ENCODE measurements around the gene TMEM258.

The TMEM258 gene

DNA sequence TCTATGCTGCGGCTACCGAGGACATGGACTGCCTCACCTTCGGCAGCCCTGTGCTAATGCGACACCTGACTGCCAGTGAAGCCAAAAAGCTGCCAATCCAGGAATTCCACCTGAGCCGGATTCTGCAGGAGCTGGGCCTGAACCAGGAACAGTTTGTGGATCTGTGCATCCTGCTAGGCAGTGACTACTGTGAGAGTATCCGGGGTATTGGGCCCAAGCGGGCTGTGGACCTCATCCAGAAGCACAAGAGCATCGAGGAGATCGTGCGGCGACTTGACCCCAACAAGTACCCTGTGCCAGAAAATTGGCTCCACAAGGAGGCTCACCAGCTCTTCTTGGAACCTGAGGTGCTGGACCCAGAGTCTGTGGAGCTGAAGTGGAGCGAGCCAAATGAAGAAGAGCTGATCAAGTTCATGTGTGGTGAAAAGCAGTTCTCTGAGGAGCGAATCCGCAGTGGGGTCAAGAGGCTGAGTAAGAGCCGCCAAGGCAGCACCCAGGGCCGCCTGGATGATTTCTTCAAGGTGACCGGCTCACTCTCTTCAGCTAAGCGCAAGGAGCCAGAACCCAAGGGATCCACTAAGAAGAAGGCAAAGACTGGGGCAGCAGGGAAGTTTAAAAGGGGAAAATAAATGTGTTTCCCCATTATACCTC is 3.6 kb upstream of the TMEM258 start:
- no peak for DNase-seq (ENCODE audit: low spot score)

DNA sequence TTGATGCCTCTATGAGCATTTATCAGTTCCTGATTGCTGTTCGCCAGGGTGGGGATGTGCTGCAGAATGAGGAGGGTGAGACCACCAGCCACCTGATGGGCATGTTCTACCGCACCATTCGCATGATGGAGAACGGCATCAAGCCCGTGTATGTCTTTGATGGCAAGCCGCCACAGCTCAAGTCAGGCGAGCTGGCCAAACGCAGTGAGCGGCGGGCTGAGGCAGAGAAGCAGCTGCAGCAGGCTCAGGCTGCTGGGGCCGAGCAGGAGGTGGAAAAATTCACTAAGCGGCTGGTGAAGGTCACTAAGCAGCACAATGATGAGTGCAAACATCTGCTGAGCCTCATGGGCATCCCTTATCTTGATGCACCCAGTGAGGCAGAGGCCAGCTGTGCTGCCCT is 3.1 kb upstream of the TMEM258 start:
- DNase-seq (ENCODE audit: low spot score), result no peak

DNA sequence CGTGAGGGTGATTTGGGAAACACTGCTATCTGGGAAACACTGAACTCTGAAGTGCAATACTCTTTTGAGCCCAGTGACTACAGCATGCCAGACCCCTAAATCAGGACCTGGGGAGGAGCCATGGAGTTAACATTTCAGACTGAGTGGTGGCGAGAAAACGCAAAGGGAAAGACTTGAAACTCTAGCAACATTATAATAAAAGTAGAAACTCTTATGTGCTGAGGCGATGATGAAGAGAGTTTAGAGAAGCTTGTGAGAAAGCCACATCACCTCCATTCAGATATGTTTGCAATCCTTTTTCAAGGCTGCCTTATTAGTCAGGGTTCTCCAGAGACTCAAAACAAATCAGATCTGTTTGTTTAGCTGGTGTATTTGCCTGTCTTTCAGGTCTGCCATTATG is 2.2 kb upstream of the TMEM258 start:
- DNase-seq (ENCODE audit: low spot score), result no peak

GRCh38 chr11:61793829-61794204 is 1.4 kb upstream of the TMEM258 start:
- no peak for DNase-seq (ENCODE audit: low spot score)

GRCh38 chr11:61793083-61793828 is 857 bp upstream of the TMEM258 start:
- DNase-seq (ENCODE audit: low spot score), result no peak

DNA sequence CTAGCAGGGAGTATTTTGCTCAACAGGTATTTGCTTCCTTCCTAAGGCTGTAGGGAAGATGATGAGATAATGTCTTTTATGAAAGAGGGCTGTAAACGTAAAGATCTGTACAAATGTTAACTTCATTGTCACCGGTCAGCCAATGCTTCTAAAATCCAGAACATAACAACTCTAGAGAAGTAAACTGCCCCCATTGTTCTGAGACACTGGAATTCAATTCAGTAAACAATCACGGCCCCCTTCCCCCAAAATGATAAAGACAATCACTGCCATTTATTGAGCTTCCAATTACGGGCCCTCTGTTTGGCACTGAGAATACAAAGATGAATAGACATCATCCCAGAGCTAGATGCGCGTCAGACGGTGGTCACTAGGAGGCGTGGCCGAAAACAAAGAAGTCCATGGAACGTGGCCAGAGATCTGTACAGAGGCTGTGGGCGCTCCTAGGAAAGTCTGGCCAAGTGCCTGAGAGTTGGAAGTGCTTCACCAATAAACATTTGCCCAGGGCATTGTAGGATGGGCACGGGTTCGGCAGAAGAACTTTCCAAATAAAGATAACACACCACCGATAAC is 576 bp downstream of the TMEM258 start:
- peak; percentile 97 for DNase-seq (ENCODE audit: low spot score)

- peak; percentile 79 for DNase-seq (ENCODE audit: low spot score)
Observed at GRCh38 chr11:61787928-61788491, 4.4 kb downstream of the TMEM258 start.

DNA sequence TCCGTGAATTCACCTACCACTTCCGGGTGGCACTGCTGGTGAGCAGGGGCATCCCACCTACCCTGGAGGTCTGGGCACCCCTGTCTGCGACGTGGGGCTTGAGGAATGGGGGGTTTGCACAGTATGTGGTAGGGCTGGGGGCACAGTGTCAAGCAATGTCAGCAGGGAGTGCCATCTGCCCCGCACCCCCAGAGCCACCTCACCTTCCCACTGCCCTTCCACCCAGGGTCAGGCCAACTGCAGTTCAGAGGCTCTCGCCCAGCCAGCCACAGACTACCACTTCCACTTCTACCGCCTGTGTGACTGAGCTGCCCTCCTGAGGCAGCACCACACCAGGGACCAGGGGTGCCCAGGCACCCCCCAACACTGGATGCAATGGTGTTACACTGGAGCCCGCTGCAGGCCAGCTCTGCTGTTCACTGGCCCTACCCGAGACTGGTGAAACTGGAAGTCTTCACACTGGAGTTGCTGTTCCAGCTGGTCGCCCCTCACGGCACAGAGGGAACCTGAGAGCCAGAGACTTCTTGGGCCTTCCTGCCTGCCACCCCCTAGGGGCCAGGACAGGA is 6.5 kb downstream of the TMEM258 start:
- DNase-seq (ENCODE audit: low spot score), result no peak

DNA sequence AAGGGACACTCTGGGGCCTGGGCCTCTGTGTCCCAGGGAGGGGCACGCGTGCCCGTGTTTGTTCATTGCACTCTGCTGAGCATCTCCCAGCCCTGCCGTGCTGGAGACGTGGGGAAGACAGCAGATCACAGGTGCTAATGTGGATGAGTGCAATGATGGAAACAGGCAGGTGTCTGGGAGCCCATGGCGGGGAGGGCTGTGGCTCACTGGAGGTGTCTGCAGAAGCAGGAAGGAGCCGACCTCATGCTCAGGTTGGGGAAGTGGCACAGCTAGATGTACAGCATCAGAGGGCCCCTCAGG is 7.9 kb downstream of the TMEM258 start:
- DNase-seq (ENCODE audit: low spot score), result no peak

GRCh38 chr11:61783717-61784505 is 8.5 kb downstream of the TMEM258 start:
- no peak for DNase-seq (ENCODE audit: low spot score)

DNA sequence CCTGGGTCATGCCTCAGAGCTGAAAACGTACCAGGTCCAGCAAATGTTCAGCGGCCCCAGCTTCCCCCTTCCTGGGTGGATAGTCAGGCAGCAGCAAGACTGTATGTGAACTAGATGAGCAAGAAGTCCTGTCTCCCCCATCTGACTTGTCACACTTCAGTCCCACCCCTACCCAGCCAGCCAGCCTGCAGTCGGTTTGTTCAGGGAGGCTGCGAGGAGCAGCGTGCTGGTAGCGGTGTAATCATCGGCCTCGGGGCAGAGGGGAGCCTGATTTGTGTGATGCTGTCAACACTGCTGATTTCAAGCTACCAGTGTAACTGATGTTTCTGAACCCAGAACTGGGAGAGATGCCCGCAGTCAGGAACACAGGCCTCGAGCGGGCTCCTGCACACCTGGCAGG is 9.6 kb downstream of the TMEM258 start:
- no peak for DNase-seq (ENCODE audit: low spot score)

GRCh38 chr11:61782299-61782698 is 10.1 kb downstream of the TMEM258 start:
- DNase-seq (ENCODE audit: low spot score), result no peak

DNA sequence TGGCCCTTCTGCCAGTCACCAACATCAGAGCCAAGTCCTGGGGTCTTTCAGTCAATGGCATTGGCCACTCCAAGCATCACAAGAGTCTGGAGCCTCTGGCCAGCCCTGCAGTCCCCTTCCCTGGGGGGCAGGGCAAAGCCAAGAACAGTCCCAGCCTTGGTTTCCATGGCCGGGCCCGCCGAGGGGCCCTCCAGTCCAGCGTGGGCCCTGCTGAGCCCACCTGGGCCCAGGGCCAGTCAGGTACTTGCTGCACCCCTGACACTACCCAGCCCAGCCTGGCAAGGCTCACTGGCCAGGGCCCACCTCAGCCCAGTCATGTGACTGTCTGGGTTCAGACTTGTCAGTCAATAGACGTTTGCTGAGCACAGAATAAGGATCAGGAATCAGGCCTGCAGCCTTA is 10.8 kb downstream of the TMEM258 start:
- no peak for DNase-seq (ENCODE audit: low spot score)

GRCh38 chr11:61780581-61781162 is 11.7 kb downstream of the TMEM258 start:
- no peak for DNase-seq (ENCODE audit: low spot score)

- DNase-seq (ENCODE audit: low spot score), result no peak
Observed at GRCh38 chr11:61779666-61780525, 12.5 kb downstream of the TMEM258 start.

DNA sequence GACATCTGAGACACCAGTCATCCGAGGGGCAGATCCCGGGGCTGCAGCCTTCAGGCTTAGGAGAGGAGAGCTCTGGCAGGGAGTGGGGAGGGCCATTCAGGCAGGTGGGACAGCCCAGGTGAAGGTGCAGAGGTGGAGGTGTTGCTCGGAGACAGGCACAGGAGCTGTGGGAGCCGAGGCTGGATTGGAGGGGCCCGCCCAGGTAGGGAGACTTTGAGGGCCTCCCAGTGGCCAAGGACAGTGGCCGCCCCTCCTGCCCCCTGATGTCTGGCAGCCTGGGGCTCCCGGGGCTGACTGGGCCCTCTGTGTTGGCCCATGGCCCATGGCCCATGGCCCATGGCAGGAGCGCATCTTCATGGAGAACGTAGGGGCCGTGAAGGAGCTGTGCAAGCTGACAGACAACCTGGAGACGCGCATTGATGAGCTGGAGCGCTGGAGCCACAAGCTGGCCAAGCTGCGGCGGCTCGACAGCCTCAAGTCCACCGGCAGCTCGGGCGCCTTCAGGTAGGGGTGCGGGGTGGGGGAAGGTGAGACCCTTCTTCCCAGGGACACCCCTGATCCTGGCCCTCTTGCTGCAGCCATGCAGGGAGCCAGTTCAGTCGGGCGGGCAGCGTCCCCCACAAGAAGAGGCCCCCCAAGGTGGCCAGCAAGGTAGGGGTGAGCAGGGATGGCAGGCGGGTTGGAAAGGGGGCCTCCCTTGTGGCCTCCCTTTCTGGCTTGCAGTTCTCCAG is 13.3 kb downstream of the TMEM258 start:
- DNase-seq (ENCODE audit: low spot score), result no peak

DNA sequence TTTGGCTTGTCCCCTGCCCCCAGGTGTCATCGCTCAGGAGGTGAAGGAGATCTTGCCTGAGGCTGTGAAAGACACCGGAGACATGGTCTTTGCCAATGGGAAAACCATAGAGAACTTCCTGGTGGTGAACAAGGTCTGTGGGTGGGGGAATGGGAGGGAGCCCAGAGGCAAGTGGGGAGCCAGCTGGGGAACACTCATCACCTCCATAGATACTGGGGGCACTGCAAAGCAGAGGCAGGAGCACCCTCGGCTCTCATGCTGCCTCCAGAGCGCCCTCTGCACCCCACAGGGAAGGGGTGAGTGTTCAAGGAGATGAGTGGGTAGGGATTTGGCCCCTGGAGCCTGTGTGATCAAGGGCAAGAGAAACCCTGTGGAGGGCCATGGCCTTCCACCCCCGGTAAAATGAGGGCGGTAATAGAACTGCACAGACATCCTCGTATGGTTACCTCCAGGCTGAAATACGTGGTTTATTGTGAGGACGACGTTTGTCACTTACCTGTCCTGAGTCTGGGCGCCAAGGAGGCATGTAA is 14.0 kb downstream of the TMEM258 start:
- no peak for DNase-seq (ENCODE audit: low spot score)

GRCh38 chr11:61777234-61778090 is 14.9 kb downstream of the TMEM258 start:
- no peak for DNase-seq (ENCODE audit: low spot score)

DNA sequence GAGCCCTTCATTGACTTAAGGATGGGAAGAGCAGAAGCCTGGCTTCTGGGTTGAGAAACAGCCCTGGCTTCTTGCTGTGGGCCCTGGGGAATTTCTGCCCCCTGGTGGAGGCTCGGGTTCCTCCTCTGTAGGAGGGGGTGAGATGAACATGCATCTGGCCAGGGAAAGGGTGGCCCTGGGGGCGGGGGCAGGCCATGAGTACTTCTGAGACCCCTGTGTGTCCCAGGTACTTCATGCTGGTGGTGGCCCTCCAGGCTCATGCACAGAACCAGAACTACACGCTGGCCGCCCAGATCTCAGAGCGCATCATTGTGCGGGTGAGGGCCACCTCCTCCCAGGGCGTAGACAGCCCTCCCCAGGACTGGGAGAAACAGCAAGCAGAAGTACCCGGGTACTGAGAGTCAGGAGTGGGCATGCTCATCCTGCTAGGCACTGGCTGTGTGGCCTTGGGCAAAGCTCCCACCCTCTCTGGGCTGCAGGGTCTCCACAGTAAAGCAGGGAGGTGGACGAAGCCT is 15.8 kb downstream of the TMEM258 start:
- peak; percentile 68 for DNase-seq (ENCODE audit: low spot score)

Measured in putamen (tissue), 1 donor.